Kidney (tissue), 22 donors: ENCODE results near the gene SLC19A3. TPM values are rescaled to one million over a fixed set of nuclear protein-coding genes. Genes with fewer than 3 reads are reported as not detected.
A peak's percentile ranks its signal among the peaks of the same experiment; 100 is the strongest.

Experiments
- DNase-seq, 5 donors: peaks; one replicate each; pipeline ENCODE4 v3.0.0-alpha.2; 2013 to 2020
- FAIRE-seq: peaks from 2 replicates; lab custom pipeline; 2012; peaks lifted over from hg19 to GRCh38; lab: Jason Lieb, UNC
- H3K27ac ChIP-seq, 2 donors: one replicate each; pipeline ENCODE4 v1.7.0; 2013; ENCODE audit warnings: low read depth in 2 of 2, low read length in 2 of 2, inconsistent platforms in 1 of 2
- H3K27me3 ChIP-seq: one replicate; pipeline ENCODE4 v1.7.1; 2013; ENCODE audit warnings: low read length, inconsistent platforms; ENCODE audit not compliant: control insufficient read depth, insufficient read depth
- H3K36me3 ChIP-seq, 3 donors: one replicate each; pipeline versions ENCODE4 v1.7.0 to v1.7.1; 2013; ENCODE audit warnings: low read length in 3 of 3, control low read depth in 1 of 3, inconsistent platforms in 1 of 3; ENCODE audit not compliant: insufficient read depth in 3 of 3, control insufficient read depth in 2 of 3
- H3K4me1 ChIP-seq, 3 donors: one replicate each; pipeline versions ENCODE4 v1.7.0 to v1.7.1; 2013; ENCODE audit warnings: low read length in 3 of 3, inconsistent platforms in 1 of 3, low read depth in 1 of 3; ENCODE audit not compliant: control insufficient read depth in 2 of 3, insufficient read depth in 2 of 3
- H3K4me3 ChIP-seq, 3 donors: one replicate each; pipeline versions ENCODE4 v1.7.0 to v1.8.1; 2013; ENCODE audit warnings: low read length in 3 of 3, control low read depth in 1 of 3, inconsistent platforms in 1 of 3
- H3K9ac ChIP-seq, 3 donors: one replicate each; pipeline versions ENCODE4 v1.7.0 to v1.7.1; 2013; ENCODE audit warnings: low read length in 3 of 3, control low read depth in 1 of 3, inconsistent platforms in 1 of 3
- H3K9me3 ChIP-seq, 3 donors: one replicate each; pipeline versions ENCODE4 v1.7.0 to v1.7.1; 2013; ENCODE audit warnings: low read length in 3 of 3, control low read depth in 1 of 3, inconsistent platforms in 1 of 3; ENCODE audit not compliant: control insufficient read depth in 2 of 3, insufficient read depth in 1 of 3
- intact Hi-C: fragments of 100-400 bp; cut with DNase I; formaldehyde crosslinking; loops from one replicate; pipeline ENCODE4 v1.11.1; 2022
- long read RNA-seq, 10 donors: library from polyadenylated mRNA in 1 of 10; unstranded in 1 of 10; transcript quantifications; one replicate each; pipeline ENCODE4 v2.0.0 and lab custom pipeline, GENCODE V29; 2021 to 2026
- polyA plus RNA-seq: library from polyadenylated mRNA; stranded (reverse); fragments of 350-450 nt; fragmentation: Illumina TruSeq; extraction: RNeasy Lipid Tissue Mini Kit (QIAGEN cat#74804); gene quantifications from one replicate; pipeline ENCODE4 v1.2.3, GENCODE V29; 2014; ENCODE audit warnings: low read depth, low replicate concordance; ENCODE audit not compliant: insufficient read depth
- total RNA-seq: library from RNA; stranded (reverse); fragmentation: NEBNext Ultra II Directional; extraction: Animal tissue kit (Norgen Biotek cat#: 25700); gene quantifications from one replicate; pipeline ENCODE4 v1.2.1, GENCODE V29; 2021
- TF ChIP-seq, protein P1 (sequence below): IDR thresholded peaks from 3 replicates; pipeline ENCODE4 v1.5.1; 2012; ENCODE audit warnings: mild to moderate bottlenecking, moderate library complexity, borderline replicate concordance; ENCODE audit not compliant: insufficient read depth; ENCODE audit errors: extremely low read depth
- donor health status: control.
- donor health status: control.
- donor health status: control.
- donor health status: control.
- donor health status: control.
- donor health status: DM: yes; HTN: yes; CAD: no.
- donor health status: Normal renal cell carcinoma (clear cell type).

SLC19A3 gene
- total RNA-seq = 4.4 TPM
- 8.3 TPM for polyA plus RNA-seq
- long read RNA-seq, donor 1 = 0 reads
- long read RNA-seq, donor 2, partial matches to known transcripts = 0 of 1 reads
- long read RNA-seq, donor 2, other reads (novel, unspliced or antisense) = 0 of 1 reads
- long read RNA-seq, donor 3 = 0 reads
- long read RNA-seq, donor 4, full-length matches to known transcripts = 1 of 1 reads
- long read RNA-seq, donor 4, partial matches to known transcripts = 0 of 1 reads
- long read RNA-seq, donor 4, other reads (novel, unspliced or antisense) = 0 of 1 reads
- long read RNA-seq, donor 5 = 0 reads
- long read RNA-seq, donor 6 = 0 reads
- long read RNA-seq, donor 7, full-length matches to known transcripts = 1 of 3 reads
- long read RNA-seq, donor 7, partial matches to known transcripts = 0 of 3 reads
- long read RNA-seq, donor 7, other reads (novel, unspliced or antisense) = 2 of 3 reads
- long read RNA-seq, donor 8 = 0 reads
- long read RNA-seq, donor 9, full-length matches to known transcripts = 1 of 1 reads
- long read RNA-seq, donor 9, partial matches to known transcripts = 0 of 1 reads
- long read RNA-seq, donor 9, other reads (novel, unspliced or antisense) = 0 of 1 reads
- long read RNA-seq, donor 10 = 0 reads

- H3K36me3 ChIP-seq = no peaks in the 10 kb centered on the region
- TF ChIP-seq, protein P1, sequence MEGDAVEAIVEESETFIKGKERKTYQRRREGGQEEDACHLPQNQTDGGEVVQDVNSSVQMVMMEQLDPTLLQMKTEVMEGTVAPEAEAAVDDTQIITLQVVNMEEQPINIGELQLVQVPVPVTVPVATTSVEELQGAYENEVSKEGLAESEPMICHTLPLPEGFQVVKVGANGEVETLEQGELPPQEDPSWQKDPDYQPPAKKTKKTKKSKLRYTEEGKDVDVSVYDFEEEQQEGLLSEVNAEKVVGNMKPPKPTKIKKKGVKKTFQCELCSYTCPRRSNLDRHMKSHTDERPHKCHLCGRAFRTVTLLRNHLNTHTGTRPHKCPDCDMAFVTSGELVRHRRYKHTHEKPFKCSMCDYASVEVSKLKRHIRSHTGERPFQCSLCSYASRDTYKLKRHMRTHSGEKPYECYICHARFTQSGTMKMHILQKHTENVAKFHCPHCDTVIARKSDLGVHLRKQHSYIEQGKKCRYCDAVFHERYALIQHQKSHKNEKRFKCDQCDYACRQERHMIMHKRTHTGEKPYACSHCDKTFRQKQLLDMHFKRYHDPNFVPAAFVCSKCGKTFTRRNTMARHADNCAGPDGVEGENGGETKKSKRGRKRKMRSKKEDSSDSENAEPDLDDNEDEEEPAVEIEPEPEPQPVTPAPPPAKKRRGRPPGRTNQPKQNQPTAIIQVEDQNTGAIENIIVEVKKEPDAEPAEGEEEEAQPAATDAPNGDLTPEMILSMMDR = no peak
- no peaks in the 10 kb centered on the region for H3K9me3 ChIP-seq
- H3K27me3 ChIP-seq = no peaks in the 10 kb centered on the region
- FAIRE-seq (peak; percentile 32), DNase-seq (peak; percentile 77 to 93 (median 83))
- peak within 1 kb of the TSS; percentile 45 to 78 (median 64) for H3K4me3 ChIP-seq
- intact Hi-C loops = no loop called here
- peak within 1 kb of the TSS in 1 of 3 donors; percentile 61 for H3K9ac ChIP-seq
- no peaks in the 10 kb centered on the region for H3K4me1 ChIP-seq
- peak within 1 kb of the TSS; percentile 41 to 74 for H3K27ac ChIP-seq
Measured at GRCh38 chr2:227717687-227718567, at the start of gene SLC19A3. SLC19A3 (minus strand) TSS chr2:227718028; CDS start chr2:227702318, 15,710 bp downstream.

GRCh38 chr2:227766373-227766883, 48.6 kb upstream of the SLC19A3 start:
- DNase-seq = peak; percentile 77 to 90 (median 85)
- TF ChIP-seq, protein P1 = peak; percentile 91
- Histone ChIP-seq H3K9me3 (no peaks in the 10 kb centered on the region), H3K4me3 (no peak overlapping the region), H3K27ac (peak overlapping the region in 1 of 2 donors; percentile 54), H3K36me3 (no peaks in the 10 kb centered on the region), H3K4me1 (peaks cover 3 to 17% (median 4%) of the 10 kb centered on the region in 3 donors), H3K9ac (peak overlapping the region in 1 of 3 donors; percentile 71), H3K27me3 (no peaks in the 10 kb centered on the region)
- FAIRE-seq = peak; percentile 65
- intact Hi-C loops = loop anchor here (10.0 kb wide), 1 partner anchor 362 kb away; no protein-coding TSS in a partner anchor

GRCh38 chr2:227765788-227766372, 48.1 kb upstream of the SLC19A3 start:
- TF ChIP-seq, protein P1 = no peak
- Histone ChIP-seq H3K27ac (peak overlapping the region; percentile 32 to 54), H3K4me3 (no peak overlapping the region), H3K36me3 (no peaks in the 10 kb centered on the region), H3K4me1 (peaks cover 6 to 22% (median 6%) of the 10 kb centered on the region in 3 donors), H3K27me3 (no peaks in the 10 kb centered on the region), H3K9me3 (no peaks in the 10 kb centered on the region), H3K9ac (peak overlapping the region in 1 of 3 donors; percentile 71)
- DNase-seq (no peak), FAIRE-seq (no peak)
- intact Hi-C loops = loop anchor here (10.0 kb wide), 1 partner anchor 361 kb away; no protein-coding TSS in a partner anchor
